GM18505 (cell line): ENCODE measurements around the gene RPS6KL1.
A peak's percentile ranks its signal among the peaks of the same experiment; 100 is the strongest.

Experiments
- ATAC-seq: cut with Tn5 transposase; IDR thresholded peaks from one replicate; pipeline ENCODE4 v1.9.1; 2021; ENCODE audit not compliant: unreplicated experiment
- POLR2A ChIP-seq: IDR thresholded peaks from 4 replicates; pipeline ENCODE4 v1.6.1; 2011; ENCODE audit warnings: borderline replicate concordance; ENCODE audit not compliant: insufficient read depth, insufficient read length; ENCODE audit errors: extremely low read depth

Gene RPS6KL1, protein sequence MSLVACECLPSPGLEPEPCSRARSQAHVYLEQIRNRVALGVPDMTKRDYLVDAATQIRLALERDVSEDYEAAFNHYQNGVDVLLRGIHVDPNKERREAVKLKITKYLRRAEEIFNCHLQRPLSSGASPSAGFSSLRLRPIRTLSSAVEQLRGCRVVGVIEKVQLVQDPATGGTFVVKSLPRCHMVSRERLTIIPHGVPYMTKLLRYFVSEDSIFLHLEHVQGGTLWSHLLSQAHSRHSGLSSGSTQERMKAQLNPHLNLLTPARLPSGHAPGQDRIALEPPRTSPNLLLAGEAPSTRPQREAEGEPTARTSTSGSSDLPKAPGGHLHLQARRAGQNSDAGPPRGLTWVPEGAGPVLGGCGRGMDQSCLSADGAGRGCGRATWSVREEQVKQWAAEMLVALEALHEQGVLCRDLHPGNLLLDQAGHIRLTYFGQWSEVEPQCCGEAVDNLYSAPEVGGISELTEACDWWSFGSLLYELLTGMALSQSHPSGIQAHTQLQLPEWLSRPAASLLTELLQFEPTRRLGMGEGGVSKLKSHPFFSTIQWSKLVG

DNA sequence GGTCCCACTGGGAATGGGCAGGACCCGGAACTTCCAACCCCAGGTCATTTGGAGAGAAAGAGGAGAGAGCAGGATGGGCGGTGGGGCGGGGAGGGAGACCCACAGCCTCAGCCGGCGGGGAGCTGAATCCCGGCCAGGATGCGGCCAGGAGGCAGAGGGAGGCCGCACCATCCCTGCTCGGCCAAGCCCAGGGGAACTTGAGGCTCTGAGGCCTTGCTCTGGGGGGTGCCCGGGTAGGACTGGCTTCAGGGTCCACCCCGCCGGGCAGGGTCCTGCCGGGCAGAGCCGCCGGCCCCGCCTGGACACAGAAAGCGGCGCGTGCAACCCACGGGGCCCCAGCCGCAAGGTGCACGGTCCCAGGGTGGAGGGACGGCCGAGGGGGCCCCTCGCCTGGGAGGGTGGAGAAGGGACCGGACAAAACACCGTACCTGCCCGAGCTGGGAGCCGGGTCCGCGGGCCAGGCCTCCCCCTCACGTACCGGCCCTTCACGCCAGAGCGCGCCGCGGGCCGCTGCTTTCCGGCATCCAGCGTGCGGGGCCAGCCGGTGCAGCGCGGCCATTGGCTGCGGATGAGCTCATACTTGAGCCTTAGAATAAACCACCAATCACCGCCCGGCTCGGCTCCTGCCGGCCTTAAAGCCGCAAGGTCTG is at the start of gene RPS6KL1:
Gene RPS6KL1, minus strand, starts transcription at position 509 of the 650 bp plus-strand sequence. CDS start 1,719 bp downstream, outside the sequence.
- ATAC-seq = peak; percentile 89
- TF ChIP-seq POLR2A = peak; percentile 45

DNA sequence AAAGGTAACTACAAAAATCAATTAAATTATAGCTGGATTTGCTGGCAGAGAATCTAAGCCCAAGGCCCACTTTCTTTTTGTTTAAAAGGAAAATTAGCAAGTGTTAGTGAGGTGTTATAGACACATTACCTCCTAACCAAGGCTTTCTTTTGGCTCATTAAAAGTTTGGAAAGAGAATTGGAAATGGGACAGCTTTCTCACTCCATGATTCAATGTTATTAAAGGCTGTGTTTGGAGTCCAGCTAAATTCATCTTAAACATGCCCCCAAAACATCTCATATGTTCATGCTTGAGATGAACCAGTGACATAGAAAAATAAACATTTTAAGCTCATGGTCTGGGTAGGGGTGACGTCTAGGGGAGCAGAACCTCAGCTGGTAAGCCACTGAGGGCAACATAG is 45.8 kb upstream of the RPS6KL1 start:
- ATAC-seq = no peak
- no peak for TF ChIP-seq POLR2A

DNA sequence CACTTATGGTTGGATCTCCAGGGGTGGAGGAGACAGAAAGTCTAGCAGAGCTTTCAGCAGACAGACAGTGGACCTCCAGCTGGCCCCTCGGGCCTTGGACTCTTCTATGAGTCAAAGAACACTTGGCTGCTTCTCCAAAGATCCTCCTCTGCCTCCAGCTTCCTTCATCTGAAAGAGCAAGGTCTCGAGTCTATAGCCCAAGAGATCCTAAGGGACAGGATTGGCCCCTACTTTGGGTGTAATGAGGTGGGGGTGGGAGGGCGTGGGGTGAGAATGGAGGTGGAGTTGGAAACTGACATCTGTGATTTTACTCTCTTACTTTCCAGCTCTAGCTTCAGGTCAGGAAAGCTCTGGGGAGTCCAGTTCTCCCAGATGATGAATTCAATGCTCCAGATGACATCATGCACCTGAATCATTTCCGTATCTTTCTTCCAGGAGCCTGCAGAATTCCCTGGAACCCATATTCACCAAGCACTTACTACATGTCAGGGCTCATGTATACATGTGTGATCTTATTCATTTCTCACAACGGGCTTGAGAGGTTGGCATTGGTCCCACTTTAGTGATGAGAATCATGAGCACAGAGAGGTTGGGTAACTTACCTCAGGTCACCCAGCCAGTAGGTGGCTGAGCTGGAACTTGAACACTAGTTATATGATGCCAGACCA is 42.6 kb upstream of the RPS6KL1 start:
- TF ChIP-seq POLR2A = no peak

DNA sequence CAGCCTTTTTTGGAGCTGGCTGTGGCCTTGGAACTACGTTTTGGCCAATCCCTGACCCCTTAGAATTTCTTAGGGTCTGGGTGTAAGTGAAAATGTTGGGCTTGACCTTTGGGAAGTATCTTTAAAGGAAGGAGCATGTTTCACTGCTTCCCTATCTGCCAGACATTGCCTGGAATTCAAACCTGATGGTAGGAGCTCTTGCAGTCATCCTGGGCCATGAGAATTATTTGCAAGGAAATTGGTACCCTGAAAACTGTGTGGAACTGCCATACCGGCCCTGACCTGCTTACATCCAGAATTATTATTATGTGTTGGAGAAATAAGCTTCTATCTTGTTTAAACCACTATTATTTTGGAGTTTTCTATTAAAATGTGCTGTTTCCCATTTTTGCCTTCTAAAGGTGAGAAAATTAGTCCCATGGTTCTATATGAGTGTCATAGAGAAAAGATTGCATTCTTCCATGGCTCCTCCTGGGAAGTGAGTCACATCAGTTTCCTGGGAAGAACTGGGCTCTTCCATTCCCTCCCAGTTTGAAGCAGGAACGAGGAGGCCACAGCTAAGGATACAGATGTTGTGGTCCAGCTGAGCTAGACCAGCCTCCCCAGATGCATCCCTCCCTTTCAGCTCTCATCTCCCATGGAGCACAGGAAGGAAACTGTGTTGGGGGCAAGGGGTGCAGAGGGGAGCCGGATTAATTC is 41.9 kb upstream of the RPS6KL1 start:
- ATAC-seq = no peak
- no peak for TF ChIP-seq POLR2A

More for the DNA sequence above, 42.6 kb upstream of the RPS6KL1 start:
- no peak for ATAC-seq

DNA sequence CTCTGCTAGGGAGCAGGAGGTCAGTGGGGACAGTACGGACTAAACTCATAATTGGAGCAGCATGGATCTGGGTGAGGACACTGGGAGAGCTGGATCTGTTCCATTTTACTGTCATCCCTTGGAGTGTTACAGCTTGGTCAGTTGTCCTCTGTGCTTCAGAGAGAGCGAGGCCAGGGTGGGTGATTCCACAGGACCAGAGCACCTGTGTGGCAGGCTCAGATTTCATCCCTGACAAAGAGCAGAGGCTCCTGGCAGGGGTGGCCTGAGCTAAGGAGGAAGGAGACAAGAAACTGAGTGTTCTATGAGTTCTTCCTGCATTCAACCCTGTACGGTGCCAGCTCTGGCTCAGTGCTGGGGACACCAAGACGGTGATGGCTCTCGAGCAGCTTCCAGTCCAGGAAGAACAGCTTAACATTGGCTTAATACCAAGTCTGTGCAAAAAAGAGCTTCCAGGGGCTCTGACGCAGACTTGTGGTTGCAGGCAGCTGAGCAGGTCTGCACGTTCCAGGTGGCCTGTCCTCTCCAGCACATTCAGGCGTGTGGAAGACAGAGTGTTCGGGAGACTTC is 40.7 kb upstream of the RPS6KL1 start:
- no peak for TF ChIP-seq POLR2A
- no peak for ATAC-seq

DNA sequence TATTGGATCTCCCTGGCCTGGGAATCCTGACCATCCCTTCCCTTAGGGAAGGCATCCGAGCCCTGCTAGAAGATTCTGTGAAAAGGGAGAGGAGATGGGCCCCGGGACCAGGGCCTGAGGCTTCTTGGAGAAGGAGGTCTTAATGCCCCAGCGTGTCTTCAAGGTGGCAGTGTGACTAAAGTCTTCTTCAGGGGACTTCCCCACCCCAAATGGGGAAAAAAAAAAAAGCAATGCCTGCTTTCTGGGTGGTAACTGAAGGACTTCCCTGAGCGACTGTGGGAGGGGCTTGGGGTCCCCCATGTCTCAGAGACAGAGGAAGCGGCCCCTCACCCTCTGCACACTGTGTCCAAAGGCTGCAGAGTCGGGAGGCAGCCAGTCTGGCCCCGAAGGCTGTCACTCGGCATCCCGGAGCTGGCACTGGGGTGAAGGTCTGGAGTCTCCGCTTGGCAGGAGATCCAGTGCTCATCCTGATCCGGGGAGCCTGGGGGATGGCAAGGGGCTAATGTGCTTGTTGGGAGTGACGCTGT is 40.2 kb upstream of the RPS6KL1 start:
- TF ChIP-seq POLR2A = no peak
- ATAC-seq = no peak

DNA sequence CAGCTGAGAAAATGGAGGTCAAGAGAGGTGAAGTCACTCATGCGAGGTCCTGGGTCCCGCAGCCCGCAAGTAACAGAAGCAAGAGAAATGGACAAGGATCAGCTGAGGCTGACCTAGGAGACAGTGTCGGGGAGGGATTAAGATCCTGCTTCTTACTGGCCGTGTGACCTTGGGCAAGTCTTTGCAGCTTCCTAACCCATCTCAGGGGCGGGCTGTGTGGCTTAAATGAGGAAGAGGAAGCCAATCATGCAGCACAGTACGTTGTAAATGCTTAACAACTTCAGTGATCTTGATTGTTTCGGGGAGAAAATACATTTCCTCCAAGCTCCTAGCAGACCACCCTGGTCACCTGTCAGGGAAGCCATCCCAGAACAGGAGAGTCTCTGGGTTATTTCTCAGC is 39.4 kb upstream of the RPS6KL1 start:
- no peak for ATAC-seq
- no peak for TF ChIP-seq POLR2A

DNA sequence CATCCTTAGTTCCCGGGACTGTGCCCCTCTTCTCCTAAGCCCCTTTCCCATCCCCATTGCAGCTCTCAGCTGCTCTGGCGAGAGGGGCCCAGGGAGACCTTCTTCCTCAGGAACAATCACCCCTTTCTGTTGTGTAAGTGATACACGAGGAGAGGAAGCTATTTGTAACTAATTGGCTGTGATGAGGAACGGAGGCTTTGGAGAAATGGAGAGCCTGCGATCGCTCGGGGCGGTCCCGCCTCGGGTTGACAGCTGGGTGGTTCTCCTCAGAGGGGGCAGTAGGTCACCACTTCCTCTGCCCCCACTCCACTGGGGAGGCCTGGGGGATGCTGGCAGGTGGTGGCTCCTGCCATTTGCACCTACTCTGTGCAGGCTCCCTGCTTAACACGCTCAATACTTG is 39.0 kb upstream of the RPS6KL1 start:
- no peak for ATAC-seq

DNA sequence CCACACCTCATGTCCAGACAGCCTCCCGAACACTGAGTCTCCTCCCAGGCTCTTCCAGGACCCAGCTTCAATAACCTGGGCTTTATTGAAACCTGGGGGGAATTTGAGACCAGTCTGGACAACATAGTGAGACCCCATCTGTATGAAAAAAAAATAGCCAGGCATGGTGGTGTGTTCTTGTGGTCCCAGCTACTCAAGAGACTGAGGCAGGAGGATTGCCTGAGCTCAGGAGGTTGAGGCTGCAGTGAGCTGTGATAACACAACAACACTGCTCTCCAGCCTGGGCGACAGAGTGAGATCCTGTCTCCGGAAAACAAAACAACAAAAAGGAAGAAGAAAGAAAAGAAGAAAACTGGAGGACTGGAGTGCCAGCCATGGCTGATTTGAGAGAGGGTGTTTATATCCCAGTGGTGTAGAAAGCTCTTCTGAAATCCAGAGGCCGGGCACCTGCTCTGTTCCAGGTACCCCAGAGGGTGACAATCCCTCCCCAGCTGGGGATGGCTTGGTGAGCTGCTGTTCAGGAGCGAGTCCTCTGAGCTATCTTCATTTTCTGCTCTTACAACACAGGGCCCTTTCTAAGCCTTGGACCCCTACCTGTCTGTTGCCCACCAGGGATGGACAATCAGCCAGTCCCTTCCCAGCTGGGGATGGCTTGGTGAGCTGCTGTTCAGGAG is 38.3 kb upstream of the RPS6KL1 start:
- no peak for ATAC-seq
- no peak for TF ChIP-seq POLR2A

More for the DNA sequence above, 39.0 kb upstream of the RPS6KL1 start:
- no peak for TF ChIP-seq POLR2A

DNA sequence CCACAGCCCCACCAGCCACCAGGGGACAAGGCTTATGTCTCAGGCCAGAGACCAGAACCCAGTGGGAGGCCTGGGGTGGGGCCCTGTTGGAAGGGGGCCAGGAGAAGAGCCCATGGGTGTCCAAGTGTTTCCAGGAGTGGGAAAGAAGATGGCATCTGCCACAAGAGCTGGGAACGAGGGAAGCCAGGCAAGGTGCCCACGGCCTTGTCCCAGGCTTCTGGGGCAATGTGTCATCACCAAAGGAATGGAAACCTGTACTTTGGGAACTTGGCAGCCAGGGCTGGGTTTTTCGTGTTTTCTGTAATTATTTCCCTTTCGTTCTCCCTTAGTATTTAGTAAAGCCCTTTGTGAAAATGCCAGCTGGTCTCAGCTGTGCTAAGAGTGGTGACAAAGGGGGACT is 37.7 kb upstream of the RPS6KL1 start:
- no peak for ATAC-seq
- no peak for TF ChIP-seq POLR2A

DNA sequence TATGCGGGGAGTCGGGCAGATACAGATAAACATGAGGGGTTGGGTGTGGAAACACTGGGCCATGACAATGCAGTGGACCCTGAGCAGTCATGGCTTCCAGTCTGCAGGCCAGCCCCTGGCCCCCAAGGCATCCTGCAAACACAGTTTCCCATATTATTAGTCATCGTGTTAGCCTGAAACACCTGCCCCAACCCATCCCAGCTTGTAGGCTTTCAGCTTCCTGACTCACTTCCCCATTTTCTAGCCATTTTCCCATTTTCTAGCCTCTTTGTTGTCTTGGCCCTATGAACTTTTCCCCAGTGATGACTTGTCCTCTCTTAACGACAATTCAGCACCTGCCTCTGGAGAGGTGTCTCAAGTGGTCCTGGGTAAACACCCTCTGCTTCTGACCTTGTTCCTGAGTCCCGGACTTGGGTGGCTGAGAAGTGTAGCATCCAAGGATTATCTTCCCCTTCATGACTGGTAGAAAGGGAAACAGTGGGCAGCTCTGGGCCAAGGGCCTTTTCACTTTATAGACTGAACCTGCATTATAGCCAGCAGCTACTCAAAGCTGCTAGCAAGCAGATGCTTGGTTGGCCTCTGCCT is 36.6 kb upstream of the RPS6KL1 start:
- ATAC-seq = no peak
- no peak for TF ChIP-seq POLR2A
